ENCODE results near the gene RNASE11.
"Not testable (repeated sequence)": the region's sequence is repeated elsewhere in the genome, so short reads cannot be mapped to it uniquely, and the experiment has no call there.

The RNASE11 gene

DNA sequence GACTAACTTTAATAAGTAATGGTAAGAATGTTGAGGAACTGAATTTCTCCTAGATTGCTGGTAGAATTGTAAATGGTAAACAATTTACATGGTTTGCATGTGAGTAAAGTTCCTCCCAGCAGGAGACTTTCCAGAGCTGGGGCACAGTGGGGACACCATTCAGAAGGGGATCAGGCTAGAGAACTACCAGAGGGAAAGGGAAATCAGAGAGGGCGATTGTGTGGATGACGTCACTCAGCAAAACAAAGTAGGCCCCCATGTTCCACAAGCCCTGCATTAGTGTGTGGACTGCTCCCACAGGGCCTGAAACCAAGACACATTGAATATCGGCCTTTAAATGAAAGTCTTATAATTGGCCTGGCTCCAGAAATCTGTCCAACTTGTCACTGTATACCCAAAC, 9.5 kb downstream of the RNASE11 start:
- no peak for DNase-seq

DNA sequence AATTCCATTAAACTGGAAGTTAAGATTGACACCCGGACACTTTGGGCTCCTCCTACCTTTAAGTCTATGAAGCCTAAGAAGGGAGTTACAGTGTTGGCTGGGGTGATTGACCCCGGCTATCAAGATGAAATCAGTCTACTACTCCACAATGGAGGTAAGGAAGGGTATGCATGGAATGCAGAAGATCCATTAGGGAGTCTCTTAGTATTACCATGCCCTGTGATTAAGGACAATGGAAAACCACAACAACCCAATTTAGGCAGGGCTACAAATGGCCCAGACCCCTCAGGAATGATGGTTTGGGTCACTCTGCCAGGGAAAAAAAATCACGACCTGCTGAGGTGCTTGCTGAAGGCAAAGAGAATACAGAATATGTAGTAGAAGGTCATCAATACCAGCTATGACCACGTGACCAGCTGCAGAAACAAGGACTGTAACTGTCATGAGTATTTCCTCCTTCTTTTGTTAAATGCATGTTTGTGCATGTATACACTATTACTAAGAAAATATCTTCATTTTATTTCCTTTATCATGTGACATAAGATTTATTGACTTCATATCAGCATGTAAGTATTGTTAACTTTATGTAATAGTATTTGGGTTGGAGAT, 15.3 kb downstream of the RNASE11 start:
- not testable (repeated sequence) for DNase-seq

DNA sequence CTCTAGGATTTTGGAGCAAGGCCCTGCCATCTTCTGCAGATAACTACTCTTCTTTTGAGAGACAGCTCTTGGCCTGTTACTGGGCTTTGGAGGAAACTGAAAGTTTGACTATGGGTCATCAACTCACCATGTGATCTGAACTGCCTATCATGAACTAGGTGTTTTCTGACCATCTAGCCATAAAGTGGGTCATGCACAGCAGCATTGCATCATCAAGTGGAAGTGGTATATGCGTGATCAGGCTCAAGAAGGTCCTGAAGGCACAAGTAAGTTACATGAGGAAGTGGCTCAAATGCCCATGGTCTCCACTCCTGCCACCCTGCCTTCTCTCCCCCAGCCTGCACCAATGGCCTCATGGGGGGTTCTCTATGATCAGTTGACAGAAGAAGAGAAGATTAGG, 17.1 kb downstream of the RNASE11 start:
- DNase-seq: not testable (repeated sequence)

DNA sequence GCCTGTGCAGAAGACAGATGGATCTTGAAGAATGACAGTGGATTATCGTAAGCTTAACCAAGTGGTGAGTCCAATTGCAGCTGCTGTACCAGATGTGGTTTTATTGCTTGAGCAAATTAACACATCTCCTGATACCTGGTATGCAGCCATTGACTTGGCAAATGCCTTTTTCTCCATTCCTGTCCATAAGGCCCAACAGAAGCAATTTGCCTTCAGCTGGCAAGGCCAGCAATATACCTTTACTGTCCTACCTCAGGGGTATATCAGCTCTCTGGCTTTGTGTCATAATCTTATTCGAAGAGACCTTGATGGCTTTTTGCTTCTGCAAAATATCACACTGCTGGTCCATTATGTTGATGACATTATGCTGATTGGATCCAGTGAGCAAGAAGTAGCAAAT, 17.9 kb downstream of the RNASE11 start:
- DNase-seq: not testable (repeated sequence)

DNA sequence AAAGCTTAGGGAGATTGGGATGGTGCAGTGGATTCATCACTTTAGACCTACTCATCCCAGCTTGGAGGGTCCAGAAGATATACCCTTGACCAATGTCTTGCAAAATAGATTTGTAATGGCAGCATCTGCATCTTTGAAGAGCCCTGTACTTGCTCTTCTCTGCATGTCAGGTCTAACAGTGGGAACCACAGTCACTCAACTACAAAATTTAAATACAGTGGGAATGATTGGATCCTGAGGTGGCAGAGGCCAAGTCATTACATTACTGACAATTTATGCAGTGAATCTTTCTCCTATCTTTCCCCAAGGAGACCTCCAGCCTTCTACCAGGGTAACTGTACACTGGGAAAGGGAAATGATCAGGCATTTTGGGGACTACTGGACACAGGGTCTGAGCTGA, 18.7 kb downstream of the RNASE11 start:
- DNase-seq: no peak

DNA sequence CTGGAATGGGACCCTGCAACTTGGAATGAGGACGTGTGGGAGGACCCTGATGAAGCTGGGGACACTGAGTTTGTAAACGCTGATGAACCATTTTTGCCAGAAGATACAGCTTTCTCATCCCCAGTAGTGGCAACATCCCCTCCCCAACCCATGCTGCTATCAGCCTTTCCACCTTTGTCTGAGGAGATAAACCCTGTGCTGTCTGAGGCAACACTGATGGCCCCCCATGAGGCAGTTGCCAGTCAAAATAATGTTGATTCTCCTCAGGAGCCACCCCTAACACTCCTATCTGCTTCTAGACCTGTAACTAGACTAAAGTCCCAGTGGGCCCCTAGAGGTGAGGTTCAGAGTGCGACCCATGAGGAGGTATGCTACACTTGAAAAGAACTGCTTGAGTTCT, 19.4 kb downstream of the RNASE11 start:
- DNase-seq: no peak

DNA sequence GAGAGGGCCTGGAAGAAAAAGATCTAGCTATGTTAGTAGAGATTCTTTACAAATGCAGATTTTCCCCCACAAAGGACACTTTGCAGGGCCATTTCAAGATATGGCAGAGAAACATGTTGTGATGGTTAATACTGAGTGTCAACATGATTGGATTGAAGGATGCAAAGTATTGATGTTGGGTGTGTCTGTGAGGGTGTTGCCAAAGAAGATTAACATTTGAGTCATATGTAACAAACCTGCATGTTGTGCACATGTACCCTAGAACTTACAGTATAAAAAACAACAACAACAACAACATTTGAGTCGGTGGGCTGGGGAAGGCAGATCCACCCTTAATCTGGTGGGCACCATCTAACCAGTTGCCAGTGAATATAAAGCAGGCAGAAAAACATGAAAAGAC, 20.6 kb downstream of the RNASE11 start:
- not testable (repeated sequence) for DNase-seq

DNA sequence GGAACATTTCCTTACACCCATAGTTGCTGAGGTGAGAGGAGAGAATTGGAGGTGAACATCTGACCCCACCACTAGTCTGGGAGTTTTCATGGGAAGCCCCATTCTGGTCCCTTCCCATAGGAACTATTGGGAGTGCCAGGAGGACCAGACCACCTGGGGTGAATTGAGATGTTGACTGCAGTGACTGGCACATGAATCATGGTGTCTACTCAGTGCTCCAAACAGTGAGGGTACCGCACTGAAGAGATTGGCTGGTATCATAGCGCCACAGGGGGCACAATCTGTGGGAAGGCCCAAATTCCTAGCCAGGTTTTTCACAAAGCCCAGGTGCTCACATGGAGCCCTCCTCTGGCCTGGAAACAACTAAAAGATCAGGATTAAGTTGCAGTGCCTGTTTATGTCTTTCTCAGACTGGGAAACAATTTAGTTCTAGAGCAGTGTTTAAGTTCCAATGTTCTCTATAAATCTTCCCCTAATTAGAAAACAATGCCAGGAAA, 23.3 kb downstream of the RNASE11 start:
- DNase-seq: no peak

DNA sequence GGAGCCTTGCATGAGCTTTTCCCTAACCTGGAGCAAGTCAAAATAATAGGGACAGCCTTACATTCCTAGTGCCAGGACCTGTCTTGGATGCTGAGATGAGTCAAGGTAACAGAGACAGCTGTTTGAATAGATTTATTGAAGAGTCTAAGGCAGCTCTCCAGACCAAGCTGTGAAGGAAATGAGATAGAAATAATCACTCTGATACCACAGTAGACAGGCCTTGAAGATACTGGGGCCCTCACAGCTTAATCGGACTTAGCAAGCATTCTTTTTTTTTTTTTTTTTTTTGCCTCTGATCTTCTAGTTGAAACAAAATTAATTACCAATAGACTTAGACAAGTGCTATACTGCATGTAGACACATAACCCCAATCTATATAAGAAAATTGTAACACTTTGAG, 23.8 kb downstream of the RNASE11 start:
- DNase-seq: no peak

DNA sequence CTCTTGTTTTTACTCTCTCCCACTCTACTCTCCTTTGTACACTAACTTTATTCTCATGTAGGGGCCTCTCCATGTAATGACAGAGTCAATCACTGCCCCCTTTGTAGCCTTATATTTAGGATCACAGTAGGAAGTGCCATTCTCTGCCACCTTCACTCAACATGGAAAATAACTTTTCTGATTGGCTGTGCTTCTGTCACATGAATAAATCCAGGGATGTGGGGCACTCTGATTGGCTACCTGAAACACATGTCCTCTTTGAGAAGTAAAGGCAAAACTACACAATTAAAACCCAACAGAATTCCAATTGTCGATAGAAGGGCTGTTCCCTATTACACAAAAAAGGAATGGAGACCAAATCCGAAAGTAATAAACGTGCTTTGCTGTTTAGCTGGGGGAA, 26.8 kb downstream of the RNASE11 start, which contains the start of gene RNASE9:
Gene RNASE9, minus strand, starts transcription at position 87 of the 400 bp plus-strand sequence.
- no peak for DNase-seq

DNA sequence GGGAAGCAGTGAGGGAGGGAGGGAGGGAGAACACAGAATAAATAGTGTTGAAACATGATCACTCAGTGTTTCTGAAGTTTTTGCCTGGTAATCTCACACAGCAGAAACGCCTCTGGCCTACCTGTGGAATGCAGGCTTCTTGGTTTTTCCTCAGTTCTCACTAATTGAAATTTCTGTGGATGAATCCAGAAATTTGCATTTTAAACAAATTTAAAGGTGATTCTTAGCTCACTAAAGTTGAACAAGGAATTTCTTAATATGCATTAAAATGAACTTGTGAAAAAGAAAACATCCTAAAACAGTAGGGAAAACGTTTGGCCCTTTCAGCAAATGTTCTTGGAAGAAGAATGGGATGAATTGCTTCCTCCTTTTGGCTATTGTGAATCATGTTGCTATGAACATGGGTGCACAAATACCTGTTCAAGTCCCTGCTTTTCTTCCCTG, 28.3 kb downstream of the RNASE11 start:
- no peak for DNase-seq

DNA sequence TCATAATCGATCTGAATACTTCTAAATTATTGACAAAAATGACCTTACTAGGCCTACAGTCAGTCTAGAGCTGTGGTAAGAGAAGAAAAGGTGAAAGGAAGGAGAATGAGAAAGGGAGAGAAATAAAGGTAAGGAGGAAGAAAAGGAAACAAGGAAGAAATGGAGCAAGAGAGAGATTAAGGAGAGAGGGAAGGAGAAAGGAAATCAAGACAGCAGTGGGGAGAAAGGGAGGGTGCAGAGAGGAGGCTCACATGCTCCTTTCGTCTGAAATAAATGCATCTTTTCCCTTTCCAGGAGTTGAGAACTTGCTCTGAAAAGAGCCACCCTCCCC, 30.6 kb downstream of the RNASE11 start:
- no peak for DNase-seq

DNA sequence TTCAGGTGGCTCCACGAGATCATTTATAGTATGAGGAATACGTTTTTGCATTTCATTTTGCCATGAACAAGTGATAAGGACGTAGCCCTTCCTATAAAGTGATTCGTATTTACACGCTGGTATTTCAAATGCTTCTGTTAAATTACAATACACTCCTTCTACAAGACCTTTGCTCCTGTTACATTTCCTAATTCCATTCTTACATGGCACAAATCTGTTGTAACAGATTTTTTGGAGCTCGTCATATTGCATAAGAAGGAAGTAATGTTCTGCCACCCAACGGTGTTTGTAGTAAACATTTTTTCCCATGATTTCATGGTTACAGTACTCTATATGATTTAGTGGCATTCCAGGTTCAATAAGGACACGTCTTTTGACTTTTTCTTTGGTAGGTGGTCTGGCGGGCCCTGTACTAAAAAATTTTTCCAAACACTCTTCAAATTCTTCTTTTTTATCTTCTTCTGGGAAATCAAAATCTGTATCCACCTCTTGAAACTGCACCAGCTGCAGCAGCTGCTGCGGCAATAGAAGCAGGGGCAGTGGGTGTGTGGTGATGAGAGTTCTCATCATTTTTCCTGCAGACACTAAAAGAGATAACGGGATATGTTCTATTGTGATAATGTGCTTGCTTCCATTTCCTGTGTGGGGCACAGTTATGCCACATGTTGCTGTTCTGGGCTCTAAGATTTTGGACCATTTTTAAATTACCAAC, 31.1 kb downstream of the RNASE11 start:
- DNase-seq: no peak

DNA sequence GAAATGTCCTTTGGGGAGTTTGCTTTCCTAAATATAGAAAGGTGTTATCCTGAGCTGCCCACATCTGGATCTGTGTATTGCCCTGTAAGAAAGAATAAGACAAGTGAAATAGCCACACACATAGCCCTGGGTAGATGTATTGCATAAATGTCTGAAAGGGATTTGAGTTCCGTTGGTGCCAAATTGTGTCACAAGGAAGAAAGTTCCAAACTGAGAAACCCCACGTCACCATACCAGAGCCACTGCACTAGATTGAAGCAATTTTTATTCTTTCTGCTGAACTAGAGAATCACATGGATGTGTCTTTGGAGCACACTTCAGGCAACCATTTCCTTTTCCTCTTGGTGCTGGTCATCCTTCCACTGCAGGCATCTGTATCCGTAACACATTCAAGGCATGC, 32.0 kb downstream of the RNASE11 start:
- no peak for DNase-seq

DNA sequence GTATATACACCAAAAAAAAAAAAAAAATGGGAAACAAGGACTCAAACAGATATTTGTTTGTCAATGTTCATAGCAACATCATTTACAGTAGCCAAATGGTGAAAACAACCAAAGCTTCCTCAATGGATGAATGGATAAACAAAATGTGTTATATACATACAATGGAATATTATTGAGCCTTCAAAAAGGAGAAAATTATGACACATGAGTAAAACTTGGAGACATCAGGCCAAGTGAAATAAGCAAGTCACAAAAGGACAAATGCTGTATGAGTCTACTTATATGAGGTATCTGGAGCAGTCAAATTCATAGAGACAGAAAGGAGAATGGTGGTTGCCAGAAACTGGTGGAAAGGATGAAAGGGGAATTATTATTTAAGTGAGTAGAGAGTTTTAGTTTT, 34.8 kb downstream of the RNASE11 start:
- no peak for DNase-seq

DNA sequence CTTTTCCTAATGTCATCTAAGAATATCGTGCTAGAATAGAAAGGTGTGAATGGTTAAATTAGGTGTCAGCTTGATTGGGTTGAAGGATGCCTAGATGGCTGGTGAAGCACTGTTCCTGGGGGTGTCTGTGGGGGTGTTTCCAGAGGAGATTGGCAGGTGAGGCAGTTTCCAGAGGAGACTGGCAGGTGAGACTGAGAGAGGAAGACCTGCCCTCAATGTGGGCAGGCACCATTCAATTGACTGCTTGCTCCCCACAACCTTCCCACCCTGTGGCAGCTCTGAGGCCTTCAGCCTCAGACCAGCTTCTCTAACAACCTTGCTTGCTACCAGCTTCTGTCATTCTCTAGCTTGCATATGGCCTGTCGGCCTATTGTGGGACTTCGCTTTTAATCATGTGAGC, 36.2 kb downstream of the RNASE11 start:
- no peak for DNase-seq

DNA sequence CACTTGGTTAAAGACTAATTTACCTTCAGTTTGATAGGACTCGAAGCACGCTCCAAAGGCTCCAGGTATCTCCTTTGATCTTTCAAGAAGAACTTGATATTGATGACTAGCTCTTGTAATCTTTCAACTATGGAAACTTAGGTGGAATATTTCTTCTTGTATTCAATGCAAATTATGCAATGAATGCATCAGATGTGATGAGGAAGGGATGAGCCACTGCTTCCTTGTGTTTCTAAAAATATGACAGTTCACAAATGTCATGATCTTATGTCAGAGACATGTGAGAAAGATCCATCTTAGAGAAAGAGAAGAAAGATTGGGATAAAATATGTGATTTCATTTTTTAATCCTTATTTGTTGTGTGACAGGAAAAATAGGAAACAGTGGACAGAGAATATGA, 36.9 kb downstream of the RNASE11 start:
- no peak for DNase-seq

DNA sequence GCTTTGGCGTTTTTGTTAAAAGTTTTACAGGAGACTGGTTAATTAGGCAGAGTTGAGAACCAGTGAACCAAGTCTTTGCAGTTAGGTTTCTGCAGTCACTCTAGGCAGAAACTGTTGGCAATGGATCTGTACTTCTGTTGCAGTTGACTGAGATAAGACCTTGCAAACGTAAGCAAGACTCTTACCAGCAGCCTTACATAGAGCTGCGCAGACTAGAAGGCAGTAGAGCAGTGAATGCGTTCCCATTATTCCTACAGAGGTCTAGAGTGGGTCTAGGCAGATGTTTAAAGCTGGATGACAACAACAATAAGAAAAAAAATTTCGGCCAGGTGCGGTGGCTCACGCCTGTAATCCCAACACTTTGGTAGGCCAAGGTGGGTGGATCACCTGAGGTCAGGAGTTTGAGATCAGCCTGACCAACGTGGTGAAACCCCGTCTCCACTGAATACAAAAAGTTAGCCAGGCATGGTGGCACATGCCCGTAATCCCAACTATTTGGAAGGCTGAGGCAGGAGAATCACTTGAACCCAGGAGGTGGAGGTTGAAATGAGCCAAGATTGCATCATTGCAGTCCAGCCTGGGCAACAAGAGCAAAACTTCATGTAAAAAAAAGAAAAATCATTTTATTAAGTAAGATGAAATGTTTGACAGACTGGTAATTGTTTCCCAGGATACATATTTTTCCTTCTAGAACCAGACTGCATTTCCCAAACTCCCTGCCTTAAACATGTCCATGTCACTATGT, 39.2 kb downstream of the RNASE11 start:
- no peak for DNase-seq

DNA sequence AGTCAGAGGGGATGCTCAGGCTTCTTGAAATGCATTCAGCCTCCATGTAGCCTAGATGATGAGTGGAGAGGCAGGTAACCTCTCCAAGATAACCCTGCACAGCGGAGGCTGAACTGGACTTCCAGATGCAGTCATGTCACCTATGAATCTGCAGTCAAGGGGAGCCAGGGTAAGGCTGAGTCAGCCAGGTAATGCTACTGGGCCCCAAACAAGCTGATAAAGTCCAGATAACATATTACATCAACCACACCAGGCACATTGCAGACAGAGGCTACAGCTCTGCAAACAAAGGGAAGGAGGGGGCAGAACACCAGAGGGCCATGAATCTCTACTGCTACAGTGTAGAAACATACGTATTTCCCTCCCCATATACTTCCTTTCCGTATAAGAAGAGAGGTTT, 40.9 kb downstream of the RNASE11 start:
- no peak for DNase-seq

DNA sequence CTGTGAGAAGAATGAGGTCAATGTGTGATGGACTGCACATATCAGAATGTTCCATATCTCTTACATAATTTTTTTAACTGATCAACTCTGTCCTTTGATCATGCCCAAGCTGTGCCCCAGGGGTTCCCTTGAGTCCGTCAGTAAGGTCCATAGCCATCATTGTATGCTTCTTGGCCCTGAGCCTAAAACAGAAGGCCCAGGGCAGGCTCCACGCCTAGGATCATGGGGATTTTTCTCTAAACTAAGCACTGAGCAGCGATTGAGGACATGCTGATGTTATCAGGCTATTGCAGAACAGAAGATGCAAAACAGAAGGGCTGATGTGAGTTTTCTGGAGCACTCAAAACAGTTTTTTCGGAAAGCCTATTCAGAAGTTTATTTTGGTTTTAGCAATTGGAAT, 47.9 kb downstream of the RNASE11 start:
- no peak for DNase-seq
